Skin of body (tissue), 2 donors: Measurements from ENCODE around the gene IQGAP1. TPM values are rescaled to one million over a fixed set of nuclear protein-coding genes. Genes with fewer than 3 reads are reported as not detected.

ENCODE experiments used
- DNase-seq: peaks from one replicate; lab custom pipeline; 2025; lab: John Stamatoyannopoulos, UW
- total RNA-seq: library from RNA; depleted of rRNA; stranded (reverse); fragments of >200 nt; gene quantifications from one replicate; pipeline ENCODE4 v1.2.3, GENCODE V29; 2014

IQGAP1 gene
- total RNA-seq, 1 donor from 2014 or later: 224 TPM

- DNase-seq: no peak
These were observed 47.8 kb downstream of the IQGAP1 start for GRCh38 chr15:90435652-90436337.

GRCh38 chr15:90436952-90437351 lies 48.9 kb downstream of the IQGAP1 start:
- DNase-seq: no peak

GRCh38 chr15:90437516-90437915 lies 49.5 kb downstream of the IQGAP1 start:
- DNase-seq: no peak

GRCh38 chr15:90439946-90440345 lies 51.9 kb downstream of the IQGAP1 start:
- DNase-seq: no peak

GRCh38 chr15:90441027-90441426 lies 53.0 kb downstream of the IQGAP1 start:
- no peak for DNase-seq

- no peak for DNase-seq
These were observed 54.4 kb downstream of the IQGAP1 start for GRCh38 chr15:90442423-90442822.

- DNase-seq: no peak
These were observed 61.2 kb downstream of the IQGAP1 start for GRCh38 chr15:90449206-90449735.

- DNase-seq: no peak
These were observed 63.2 kb downstream of the IQGAP1 start for GRCh38 chr15:90451053-90451850.

- DNase-seq: no peak
These were observed 68.2 kb downstream of the IQGAP1 start for GRCh38 chr15:90456236-90456635.

- no peak for DNase-seq
These were observed 70.0 kb downstream of the IQGAP1 start for GRCh38 chr15:90458061-90458460.

GRCh38 chr15:90459368-90459767 lies 71.3 kb downstream of the IQGAP1 start:
- no peak for DNase-seq

- no peak for DNase-seq
These were observed 72.2 kb downstream of the IQGAP1 start for GRCh38 chr15:90460142-90460824.

GRCh38 chr15:90463381-90463780 lies 75.3 kb downstream of the IQGAP1 start:
- DNase-seq: peak; percentile 38

- DNase-seq: no peak
These were observed 77.3 kb downstream of the IQGAP1 start for GRCh38 chr15:90465140-90465929.

- no peak for DNase-seq
These were observed 78.0 kb downstream of the IQGAP1 start for GRCh38 chr15:90465930-90466567.

- no peak for DNase-seq
These were observed 81.7 kb downstream of the IQGAP1 start for GRCh38 chr15:90469723-90470122.

GRCh38 chr15:90470453-90470852 lies 82.4 kb downstream of the IQGAP1 start:
- no peak for DNase-seq

- DNase-seq: no peak
These were observed 83.1 kb downstream of the IQGAP1 start for GRCh38 chr15:90471126-90471525.

- DNase-seq: no peak
These were observed 83.7 kb downstream of the IQGAP1 start for GRCh38 chr15:90471769-90472168.

- no peak for DNase-seq
These were observed 90.9 kb downstream of the IQGAP1 start for GRCh38 chr15:90478846-90479481.
